ENCODE measurements around the gene TIMM10B.
A peak's percentile ranks its signal among the peaks of the same experiment; 100 is the strongest.

Gene TIMM10B

GRCh38 chr11:6473451-6474412 lies 7.6 kb upstream of the TIMM10B start, which contains the start of gene TRIM3:
TSS of gene TRIM3 (minus strand) at chr11:6473941. CDS start at chr11:6465695, 8,246 bp downstream.
- peak; percentile 48 to 64 for DNase-seq

GRCh38 chr11:6474413-6474792 lies 6.9 kb upstream of the TIMM10B start:
- DNase-seq: no peak

- DNase-seq: no peak
Measured at GRCh38 chr11:6474806-6475500, 6.3 kb upstream of the TIMM10B start.

- DNase-seq: no peak
Measured at GRCh38 chr11:6475936-6476335, 5.4 kb upstream of the TIMM10B start.

GRCh38 chr11:6476571-6476970 lies 4.7 kb upstream of the TIMM10B start:
- DNase-seq: no peak

GRCh38 chr11:6480299-6480914 lies 894 bp upstream of the TIMM10B start:
- DNase-seq: no peak

GRCh38 chr11:6481924-6482275 lies 599 bp downstream of the TIMM10B start:
- no peak for DNase-seq

GRCh38 chr11:6482441-6482840 lies 1.1 kb downstream of the TIMM10B start:
- DNase-seq: peak; percentile 59 to 74

GRCh38 chr11:6483015-6483414 lies 1.7 kb downstream of the TIMM10B start:
- DNase-seq: no peak

- DNase-seq: no peak
Measured at GRCh38 chr11:6485661-6486060, 4.4 kb downstream of the TIMM10B start.

- no peak for DNase-seq
Measured at GRCh38 chr11:6486256-6486655, 5.0 kb downstream of the TIMM10B start.

GRCh38 chr11:6486938-6487337 lies 5.6 kb downstream of the TIMM10B start:
- DNase-seq: no peak

- DNase-seq: no peak
Measured at GRCh38 chr11:6488342-6488741, 7.0 kb downstream of the TIMM10B start.

- no peak for DNase-seq
Measured at GRCh38 chr11:6488821-6489220, 7.5 kb downstream of the TIMM10B start.

GRCh38 chr11:6489306-6489705 lies 8.0 kb downstream of the TIMM10B start:
- DNase-seq: no peak

- no peak for DNase-seq
Measured at GRCh38 chr11:6497069-6497839, 16.0 kb downstream of the TIMM10B start, which contains the start of gene DNHD1. TSS of gene DNHD1 (plus strand) at chr11:6497280. CDS start at chr11:6498216, 936 bp downstream.

GRCh38 chr11:6498121-6498520 lies 16.8 kb downstream of the TIMM10B start:
- no peak for DNase-seq

- DNase-seq: no peak
Measured at GRCh38 chr11:6498544-6498943, 17.2 kb downstream of the TIMM10B start.

GRCh38 chr11:6502382-6502781 lies 21.1 kb downstream of the TIMM10B start:
- no peak for DNase-seq

GRCh38 chr11:6504166-6504565 lies 22.9 kb downstream of the TIMM10B start:
- no peak for DNase-seq

- peak; percentile 21 to 58 for DNase-seq
Measured at GRCh38 chr11:6505577-6506240, 24.4 kb downstream of the TIMM10B start.

GRCh38 chr11:6516865-6517264 lies 35.6 kb downstream of the TIMM10B start:
- DNase-seq: no peak

All from inflammatory macrophage treated with lipopolysaccharide for 1 hour (primary cell).